K562 (cell line): ENCODE measurements around the gene ESPN. TPM values are rescaled to one million over a fixed set of nuclear protein-coding genes. Genes with fewer than 3 reads are reported as not detected.

ENCODE experiments used
- CTCF ChIP-seq, 3 experiments: IDR thresholded peaks in 2 of 3; conservative IDR thresholded peaks in 1 of 3; 2 replicates each; pipeline ENCODE4 v1.5.1; 2011 to 2012; ENCODE audit warnings: low read length in 3 of 3, mild to moderate bottlenecking in 3 of 3, control low read depth in 2 of 3, improper control_type of control experiment in 1 of 3, inconsistent platforms in 1 of 3, low read depth in 1 of 3, mixed read lengths in 1 of 3, moderate library complexity in 1 of 3; ENCODE audit not compliant: insufficient read depth in 2 of 3
- CTCFL ChIP-seq: IDR thresholded peaks from 2 replicates; pipeline ENCODE4 v1.6.1; 2011; ENCODE audit warnings: borderline replicate concordance, low read depth, mild to moderate bottlenecking, moderate library complexity, low read length; ENCODE audit not compliant: insufficient read depth, poor library complexity, severe bottlenecking
- MIER1 ChIP-seq: fragments of 450-650 bp; IDR thresholded peaks from 2 replicates; pipeline ENCODE4 v1.6.1; 2016; ENCODE audit warnings: antibody characterized with exemption, mild to moderate bottlenecking, low read depth
- YY1 ChIP-seq, 3 experiments: IDR thresholded peaks; 2 replicates each; pipeline ENCODE4 v1.6.1; 2011; ENCODE audit warnings: low read length in 2 of 3, mild to moderate bottlenecking in 2 of 3, moderate library complexity in 2 of 3, borderline replicate concordance in 1 of 3, control low read depth in 1 of 3, low read depth in 1 of 3; ENCODE audit not compliant: insufficient read depth in 3 of 3, insufficient replicate concordance in 2 of 3, control insufficient read depth in 1 of 3, insufficient read length in 1 of 3; ENCODE audit errors: extremely low read depth in 1 of 3
- polyA plus RNA-seq, 8 experiments: library from polyadenylated mRNA; depleted of rRNA in 4 of 8; stranded (reverse) in 5 of 8; unstranded in 3 of 8; fragments of >200 nt; fragmentation: Nextera tagmentation in 2 of 8; fragmentation: Illumina TruSeq in 1 of 8; extraction: Ambion mirVana in 2 of 8; extraction: Trizol in 1 of 8; gene quantifications; 2 replicates each; pipeline versions ENCODE4 v1.2.1 to v1.2.3, GENCODE V29; 2011 to 2014; ENCODE audit warnings: inconsistent platforms in 1 of 8, missing spikeins in 1 of 8
- total RNA-seq, 7 experiments: library from RNA; depleted of rRNA in 6 of 7; stranded (reverse); fragments of >200 nt in 6 of 7; fragmentation: Illumina TruSeq in 2 of 7; extraction: Trizol in 2 of 7; gene quantifications; 2 replicates each; pipeline versions ENCODE4 v1.2.1 to v1.2.3, GENCODE V29; 2011 to 2021; ENCODE audit warnings: low replicate concordance in 1 of 7

ESPN gene
- total and polyA plus RNA-seq, 9 of the 15 experiments (the other 6 are each of a cell fraction or from before 2014, with no cell fraction given), result 0.07 to 1.2 (median 0.45) TPM; not detected in 3

- TF ChIP-seq CTCFL (peak; percentile 53), CTCF (IDR thresholded peaks at IDR 0.05 in 2 of 3, conservative IDR thresholded peaks at IDR 0.05 in 1 of 3; ENCODE audit: insufficient read depth in 2 of 3, low read depth in 1 of 3, low read length in 3 of 3) (peak in 1 of 3 experiments; percentile 44; a peak in 3 of 6 replicates), MIER1 (no peak), YY1 (IDR thresholded peaks at IDR 0.05; ENCODE audit: borderline replicate concordance in 1 of 3, control insufficient read depth in 1 of 3, extremely low read depth in 1 of 3, insufficient read depth in 3 of 3, insufficient read length in 1 of 3, insufficient replicate concordance in 2 of 3, low read depth in 1 of 3, low read length in 2 of 3) (peak in 2 of 3 experiments; percentile 16 to 38)
These were observed 24.4 kb downstream of the ESPN start (continued) for GRCh38 chr1:6448749-6449631.
